NCI-H2196 treated with DMSO at 0.1 percent for 48 hours (cell line): ENCODE results near the gene PARN.

Experiments
- DNase-seq: peaks from one replicate; lab custom pipeline; 2025; ENCODE audit not compliant: unreplicated experiment; lab: John Stamatoyannopoulos, UW

Gene PARN

DNA sequence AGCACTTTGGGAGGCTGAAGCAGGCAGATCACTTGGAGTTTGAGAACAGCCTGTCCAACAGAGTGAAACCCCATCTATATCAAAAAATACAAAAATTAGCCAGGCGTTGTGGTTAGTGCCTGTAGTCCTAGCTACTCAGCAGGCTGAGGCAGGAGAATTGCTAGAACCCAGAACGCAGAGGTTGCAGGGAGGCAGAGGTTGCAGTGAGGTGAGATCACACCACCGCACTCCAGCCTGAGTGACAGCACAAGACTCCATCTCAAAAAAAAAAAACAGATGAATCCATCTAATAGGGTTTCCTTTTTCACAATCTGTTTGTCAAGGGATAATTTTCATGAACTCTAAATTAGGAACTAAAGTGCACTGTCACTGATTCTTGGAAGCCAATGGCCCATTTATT lies 99.0 kb downstream of the PARN start:
- no peak for DNase-seq

DNA sequence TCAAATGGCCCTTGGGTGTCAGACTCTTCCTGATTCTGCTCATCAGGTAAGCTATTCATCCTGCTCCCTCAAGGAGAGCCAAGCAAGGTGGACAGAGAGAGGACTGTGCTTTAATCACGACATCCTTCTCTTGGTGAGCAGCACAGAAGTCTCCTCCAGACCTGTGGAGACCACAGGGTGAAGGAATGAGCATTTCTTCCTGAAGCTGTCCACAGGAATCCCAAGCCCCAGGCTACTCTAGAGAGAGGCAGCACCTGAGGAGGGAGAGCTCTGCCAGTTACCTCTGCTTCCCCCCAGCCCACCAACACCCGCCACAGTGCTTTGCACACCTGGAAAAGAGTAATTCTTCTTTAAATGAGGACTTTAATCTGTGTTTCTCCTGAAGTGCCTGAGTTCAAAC lies 100.0 kb downstream of the PARN start:
- no peak for DNase-seq

DNA sequence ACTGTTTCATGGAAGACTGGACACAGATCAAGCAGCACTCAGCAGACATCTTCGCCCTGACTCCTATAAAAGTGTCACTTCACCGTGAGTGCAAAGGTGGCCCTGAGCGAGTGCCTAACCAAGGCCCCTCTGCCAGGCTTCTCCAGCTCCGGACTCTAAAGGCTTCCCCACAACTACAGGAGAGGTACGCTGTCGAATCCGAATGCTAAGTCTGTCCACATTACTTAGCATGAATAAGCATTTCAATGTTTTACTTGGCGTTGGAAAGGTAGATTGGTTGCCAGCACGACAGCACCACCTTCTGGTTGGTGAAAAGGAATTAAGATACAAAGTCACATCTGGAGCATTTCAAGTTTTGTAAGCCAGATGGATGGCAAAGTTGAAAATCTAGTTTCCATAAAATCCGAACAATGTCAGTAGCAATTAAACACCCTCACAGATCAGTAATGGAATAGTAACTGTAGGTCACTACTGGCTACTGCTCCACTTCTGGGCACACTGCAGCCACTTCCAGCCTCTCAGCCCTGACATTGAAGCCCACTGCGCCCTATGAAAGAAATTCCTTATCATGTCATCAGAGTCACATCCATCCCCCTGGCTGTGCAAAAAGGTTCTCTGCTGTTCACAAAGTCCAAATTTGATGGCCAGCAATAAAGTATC lies 100.9 kb downstream of the PARN start:
- peak; percentile 74 for DNase-seq

DNA sequence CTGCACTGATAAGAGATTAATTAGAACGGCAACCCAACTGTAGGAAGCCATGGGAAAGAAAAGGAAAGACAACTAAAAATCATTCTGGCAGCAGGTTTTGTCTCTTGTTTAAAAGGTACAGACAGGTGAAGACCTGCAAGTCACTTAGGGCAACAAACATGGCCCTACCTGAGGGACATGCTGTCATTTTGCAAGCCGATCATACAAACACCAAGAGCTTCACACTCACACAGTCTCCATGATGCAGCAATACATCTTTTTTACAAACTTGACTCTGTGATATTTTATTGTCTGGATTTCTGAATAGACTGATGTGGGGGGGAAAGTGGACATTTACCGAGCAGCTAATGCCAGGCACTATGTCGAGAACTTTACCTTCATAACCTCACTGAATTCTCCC lies 101.8 kb downstream of the PARN start:
- DNase-seq = no peak

DNA sequence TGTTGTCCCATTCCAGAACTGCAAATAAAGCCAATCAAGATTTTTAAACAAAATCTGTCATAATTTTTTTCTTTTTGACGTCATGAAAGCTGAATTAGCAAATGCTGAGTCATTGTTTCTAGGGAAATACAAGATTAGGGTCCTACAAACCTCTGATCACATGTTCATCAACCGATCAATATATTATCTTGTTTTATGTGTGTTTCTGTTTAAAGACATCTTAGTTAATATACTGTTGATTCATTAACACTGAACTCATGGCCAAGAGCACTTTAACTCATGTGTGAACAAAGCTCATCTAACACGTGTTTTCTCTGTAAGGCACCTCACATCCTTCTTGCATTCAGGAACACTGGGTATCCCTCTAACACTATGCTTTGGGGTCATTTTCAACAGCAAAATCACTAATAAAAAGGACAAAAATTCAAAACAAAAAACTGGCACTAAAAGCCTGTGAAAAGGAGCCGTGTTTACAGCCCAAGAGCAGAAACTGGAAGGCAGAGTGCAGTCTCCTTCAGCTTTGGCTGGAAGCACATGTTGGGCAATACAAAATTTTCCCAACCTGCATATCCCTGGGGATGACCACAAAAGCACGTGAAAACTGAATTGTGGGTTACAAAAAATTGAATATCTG lies 102.5 kb downstream of the PARN start:
- DNase-seq = no peak

DNA sequence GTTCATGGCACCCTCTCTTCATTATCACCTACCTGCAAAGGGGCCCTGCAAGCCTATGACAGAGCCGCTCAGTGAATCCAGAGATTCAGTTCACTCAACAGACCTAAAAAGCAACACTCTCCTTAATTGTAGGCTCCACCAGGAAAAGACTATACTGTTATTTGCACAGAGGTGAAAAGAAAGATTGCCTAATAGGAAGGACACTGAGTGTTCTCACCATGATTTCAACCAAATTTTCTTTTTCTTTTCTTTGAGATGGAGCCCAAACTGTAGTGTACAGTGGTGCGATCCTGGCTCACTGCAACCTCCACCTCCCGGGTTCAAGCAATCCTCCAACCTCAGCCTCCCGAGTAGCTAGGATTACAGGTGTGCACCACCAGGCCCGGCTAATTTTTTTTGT lies 104.5 kb downstream of the PARN start:
- DNase-seq = no peak

DNA sequence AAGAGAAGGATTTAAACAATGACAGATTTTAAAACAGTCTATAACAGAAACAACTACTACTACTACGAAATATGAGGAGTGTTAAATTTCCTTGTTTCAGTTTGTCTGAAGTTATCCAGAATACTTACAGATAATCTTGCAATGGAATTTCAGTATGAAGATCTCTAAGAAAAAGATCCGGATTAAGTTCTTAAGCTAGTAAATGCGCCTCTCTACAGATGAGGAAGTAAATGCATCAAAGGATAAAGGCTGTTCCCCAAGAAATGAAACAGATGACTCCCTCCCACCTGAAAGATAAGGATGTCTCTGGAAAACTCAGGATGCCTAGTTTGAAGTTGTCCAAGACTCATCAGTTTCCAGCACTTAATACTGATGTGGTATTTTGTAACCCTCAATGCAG lies 105.1 kb downstream of the PARN start:
- no peak for DNase-seq

DNA sequence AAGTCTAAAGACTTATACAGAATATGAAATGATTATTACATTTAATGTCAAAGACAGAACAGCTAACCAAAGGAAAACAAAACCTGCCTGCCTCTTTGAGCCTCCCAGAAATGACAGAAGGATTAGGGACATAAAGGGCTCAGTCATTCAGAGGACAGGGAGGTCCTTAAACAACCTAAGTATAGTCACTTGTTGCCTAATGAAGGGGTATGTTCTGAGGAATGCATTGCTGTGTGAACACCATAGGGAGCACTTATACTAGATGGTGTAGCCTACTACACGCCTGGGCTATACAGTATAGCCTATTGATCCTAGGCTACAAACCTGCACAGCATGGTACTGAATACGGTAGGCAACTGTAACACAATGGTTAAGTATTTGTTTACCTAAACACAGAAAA lies 106.4 kb downstream of the PARN start:
- DNase-seq = no peak

DNA sequence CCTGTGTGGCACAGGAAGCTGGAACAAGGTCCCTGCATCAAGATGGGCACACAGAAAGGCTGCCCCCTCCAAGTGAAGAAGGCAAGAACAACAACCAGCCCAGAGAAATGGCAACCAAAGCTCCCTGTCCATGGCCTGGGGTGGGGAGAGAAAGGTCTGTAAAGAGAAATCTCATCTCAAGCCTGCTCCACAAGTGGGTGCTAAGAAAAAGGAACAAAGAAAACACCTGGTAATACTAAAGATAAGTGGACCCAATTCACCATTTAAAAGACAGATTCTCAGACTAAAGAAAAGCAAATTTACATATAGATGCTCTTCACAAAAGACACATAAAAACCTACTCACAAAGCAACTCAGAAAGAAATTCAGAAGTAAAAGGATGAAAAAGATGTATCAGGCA lies 107.4 kb downstream of the PARN start:
- no peak for DNase-seq

DNA sequence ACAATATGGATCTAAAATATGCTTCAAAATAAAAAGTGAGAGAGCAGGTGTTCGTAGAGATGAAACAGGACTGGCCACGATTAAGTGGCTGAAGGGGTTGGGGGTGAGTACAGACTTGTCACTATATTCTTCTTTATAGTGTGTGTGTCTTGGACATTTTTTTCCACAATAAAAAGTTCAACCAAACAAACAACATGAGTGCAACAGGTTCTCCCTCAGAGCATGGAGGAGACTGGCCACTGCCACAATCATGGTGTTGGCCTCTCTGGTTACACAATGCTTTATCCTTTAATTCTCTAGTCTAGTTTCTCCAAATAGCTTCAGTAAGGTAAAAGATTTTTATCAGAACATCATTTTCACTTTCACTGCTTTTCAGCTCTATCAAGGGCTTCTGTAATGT lies 109.3 kb downstream of the PARN start:
- DNase-seq = no peak

DNA sequence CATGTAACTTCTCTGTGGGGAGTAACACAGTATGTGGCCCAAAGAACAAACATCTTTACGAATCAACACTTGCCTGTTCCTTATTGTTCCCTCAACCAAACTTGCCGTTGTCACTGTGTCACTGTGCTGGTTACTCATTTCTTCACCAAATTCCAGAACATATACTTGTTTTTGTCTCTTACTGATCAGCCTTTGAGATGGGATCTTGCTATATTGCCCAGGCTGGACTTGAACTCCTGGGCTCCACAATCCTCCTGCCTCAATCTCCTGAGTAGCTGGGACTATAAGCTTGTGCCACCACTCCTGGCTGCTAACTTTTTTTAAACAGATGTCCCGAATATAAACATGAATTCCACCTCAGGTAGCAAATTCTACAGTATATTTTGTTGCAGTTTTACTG lies 115.1 kb downstream of the PARN start:
- no peak for DNase-seq

DNA sequence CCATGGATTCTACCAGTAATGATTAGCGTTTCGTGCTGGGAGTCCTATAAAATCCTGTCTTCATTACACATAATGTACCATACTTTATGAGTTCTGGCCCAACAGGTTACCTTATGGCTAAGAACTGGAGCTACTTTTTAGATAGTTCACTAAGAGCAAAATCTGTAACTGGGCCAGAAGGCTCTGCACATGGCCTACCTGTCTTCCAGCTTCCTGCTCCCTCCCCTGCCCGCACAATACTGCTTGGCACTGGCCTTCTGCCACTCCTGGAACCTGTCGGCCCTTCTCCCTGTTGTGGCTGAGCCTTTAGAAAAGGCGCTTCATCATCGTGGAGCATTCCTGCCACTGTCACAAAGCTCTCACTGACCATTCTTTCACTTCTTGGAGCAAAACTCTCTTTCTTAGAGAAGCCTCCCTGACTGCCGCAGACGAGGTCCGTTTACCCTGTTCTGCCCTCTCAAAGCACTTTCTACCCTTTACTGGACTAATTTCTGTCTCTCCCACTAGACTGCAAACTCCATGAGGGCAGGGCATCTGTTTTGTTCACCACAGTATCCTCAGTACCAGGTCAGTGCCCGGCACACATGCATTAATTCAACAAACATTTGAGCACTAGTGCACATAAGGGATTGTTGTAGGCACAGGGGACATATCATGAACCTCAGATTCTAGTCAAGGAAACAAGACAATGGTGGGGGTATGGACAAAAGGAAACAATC lies 116.5 kb downstream of the PARN start:
- DNase-seq = no peak

DNA sequence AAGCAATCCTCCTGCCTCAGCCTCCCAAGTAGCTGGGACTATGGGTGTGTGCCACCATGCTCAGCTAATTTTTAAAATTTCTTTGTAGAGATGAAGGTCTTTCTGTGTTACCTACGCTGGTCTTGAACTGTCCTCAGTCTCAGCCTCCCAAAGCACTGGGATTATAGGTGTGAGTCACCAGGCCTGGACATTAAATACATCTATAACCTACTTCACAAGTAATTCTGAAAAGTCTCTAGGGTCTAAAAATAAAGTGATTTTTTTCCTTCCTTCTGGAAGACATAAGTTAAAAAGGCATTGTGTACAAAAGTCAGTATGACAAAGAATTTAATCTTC lies 118.3 kb downstream of the PARN start:
- no peak for DNase-seq

DNA sequence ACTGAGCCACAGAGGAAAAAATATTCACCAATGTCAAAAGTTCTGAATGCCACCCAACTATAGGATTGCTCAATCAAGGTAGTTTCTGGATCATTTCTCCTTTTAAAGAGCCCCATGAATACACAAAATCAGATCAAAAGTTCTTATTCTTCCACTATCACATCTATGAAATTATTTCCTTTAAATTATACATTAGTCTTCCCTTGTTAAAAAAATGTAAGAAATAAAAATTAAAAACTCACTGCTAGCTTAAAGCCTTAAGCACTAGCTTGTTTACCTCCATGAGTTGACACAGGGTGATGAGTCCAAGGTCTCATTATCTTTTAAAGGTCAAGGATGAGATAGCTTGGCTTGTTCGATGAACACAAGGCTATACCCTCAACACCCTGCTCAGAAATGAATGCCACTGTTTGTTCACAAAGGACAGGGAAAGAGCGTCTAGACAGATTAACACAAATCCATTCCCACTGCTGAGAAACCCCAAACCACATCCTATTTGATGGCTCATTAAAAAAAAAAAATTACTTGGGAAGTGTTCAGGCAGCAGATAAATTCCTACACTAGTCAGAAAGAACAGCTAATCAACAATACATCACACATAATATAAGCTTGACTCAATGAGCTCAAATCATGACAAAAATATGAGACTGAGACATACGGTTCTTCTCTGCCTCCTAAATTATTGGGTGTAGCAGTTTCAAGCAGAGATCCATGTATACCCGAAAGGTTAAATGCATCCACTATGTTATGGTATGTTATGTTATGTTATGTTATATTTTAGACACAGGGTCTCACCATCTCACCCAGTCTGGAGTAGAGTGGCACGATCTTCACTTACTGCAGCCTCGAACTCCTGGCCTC lies 118.9 kb downstream of the PARN start:
- DNase-seq = no peak

DNA sequence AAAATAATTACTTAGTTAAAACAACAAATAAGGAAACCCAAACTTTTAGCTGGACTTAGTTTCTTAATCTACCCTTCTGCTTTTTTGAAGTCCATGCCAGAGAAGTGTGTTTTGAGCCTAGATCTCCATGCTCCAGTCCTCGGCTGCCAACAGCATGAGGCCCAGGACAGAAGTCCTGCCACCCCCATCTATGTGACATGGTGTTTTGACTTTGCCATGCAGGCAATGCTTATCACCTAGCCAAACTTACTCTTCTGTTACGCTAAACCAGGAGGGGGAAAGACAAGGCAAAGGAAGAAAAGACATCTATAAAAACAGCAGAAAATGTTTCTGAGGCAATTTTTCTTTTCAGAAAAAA lies 119.5 kb downstream of the PARN start:
- no peak for DNase-seq

DNA sequence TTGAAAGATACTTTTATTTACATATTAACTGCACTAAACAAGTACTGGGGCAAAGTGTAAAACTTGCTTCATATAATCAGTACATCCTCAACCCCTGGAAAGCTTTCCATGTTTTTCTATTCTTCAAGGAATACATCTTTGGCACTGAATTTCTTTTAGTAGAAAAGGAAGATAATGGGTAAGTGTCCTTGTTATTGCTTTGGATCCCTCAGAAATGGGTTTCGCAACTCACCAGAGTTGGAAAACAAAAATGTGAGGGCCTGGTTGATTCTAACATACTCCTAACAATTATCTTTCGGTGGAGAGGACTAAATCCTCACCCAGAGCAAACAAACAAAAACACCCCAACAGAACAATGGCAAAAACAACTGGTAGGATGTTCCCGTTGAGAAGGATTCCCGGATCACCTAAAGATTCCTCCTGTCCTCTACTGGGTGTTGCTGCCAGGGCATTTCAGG lies 120.4 kb downstream of the PARN start:
- no peak for DNase-seq

DNA sequence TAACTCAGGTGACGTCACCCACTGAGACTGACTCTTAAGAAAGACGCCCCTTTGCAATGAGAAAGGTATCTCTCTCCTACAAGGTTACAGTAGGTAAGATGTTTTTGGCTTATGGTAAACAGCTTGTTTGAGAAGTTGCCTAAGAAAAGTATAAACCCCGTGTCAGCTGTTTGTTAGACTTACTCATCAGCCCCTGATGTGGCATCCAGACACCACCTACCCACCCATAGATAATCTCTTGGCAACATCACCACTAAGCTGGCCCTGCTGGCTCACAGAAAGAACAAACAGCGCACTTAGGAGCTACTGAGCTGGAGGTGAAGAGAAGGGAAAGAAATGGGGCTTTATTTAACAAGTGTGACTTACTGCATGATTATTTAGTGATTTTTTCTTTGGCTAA lies 121.0 kb downstream of the PARN start:
- no peak for DNase-seq

DNA sequence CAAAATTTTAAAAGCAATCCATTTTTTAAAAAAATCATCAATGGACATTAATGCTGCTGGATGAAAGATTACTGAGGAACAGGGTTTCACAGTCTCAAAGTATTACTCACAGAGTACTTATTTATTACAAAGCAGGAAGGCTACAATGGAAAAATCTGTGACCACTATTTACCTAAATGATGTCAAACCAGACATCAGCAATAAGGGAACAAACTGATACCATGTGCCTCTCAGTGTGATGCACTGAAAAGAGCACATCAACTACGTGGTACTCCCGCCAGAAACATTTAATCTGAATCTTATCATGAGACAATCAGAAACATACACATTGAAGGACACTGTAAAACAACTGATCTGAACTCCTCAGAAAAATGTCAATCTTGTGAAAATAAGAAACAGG lies 124.2 kb downstream of the PARN start:
- DNase-seq = no peak

DNA sequence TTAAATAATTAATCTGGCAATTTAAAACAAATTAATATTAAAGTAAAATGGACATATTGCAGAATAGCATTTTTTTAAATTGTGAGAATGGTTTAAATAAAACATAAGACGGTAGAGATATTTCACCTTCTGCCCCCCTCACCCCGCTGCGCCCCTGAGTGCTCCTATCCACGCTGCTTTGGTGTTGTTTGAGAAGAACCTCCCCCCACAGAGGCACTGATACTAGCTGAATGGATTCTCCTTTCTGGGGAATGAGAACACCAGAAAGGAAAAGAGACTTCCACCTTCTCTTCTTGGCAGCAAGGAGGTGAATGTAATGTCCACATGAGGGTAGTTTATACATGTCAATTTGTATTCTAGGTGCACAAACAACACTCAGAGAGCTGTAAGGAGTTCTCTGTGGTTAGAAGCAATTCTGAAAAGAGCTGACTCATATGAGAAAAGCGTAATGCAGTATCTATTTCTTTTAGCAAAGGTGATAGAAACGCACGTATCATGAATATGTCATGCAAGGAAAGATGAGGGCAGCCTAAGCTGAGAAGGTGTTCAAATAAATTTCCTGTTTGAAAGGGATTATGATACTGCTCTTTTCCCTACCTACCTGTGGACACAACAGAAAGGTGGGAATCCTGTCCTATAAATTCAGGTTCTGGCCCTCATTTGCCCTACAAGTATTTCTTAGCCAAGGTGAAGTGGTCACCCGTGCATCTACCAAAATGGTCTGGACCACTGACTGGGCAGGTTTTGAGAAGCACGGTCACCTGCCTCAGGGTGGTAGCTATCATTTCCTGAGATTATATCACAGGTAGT lies 126.9 kb downstream of the PARN start:
- DNase-seq = no peak

DNA sequence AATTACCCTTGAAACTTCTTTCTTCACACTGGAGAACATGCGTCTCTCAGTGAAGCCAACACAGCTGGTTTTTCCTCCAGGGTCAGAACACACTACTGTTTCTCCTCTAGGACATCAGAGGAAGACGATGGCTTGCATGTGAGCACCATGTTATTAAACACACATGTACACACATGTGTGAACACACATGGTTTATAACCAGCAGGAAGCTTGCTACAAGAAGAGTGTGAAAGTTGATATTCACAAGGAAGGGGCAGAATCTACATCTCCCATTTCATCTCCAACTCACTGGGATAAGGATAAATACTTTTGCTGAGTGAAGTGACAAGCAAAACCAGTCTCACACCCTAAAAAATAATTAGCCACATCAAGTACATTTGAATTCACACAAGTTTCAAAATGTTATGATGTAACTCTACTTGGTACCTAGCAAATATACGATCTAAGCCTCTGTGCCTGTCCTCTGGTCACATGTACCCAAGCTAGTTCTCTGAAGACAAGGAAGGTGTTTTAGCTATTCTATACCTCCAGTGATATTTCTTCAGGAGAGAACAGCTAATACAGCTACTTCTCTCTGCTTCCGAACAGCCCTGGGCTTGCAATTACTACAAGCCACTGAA lies 127.7 kb downstream of the PARN start:
- no peak for DNase-seq
